ENCODE measurements around the gene TSFM. TPM values are rescaled to one million over a fixed set of nuclear protein-coding genes. Genes with fewer than 3 reads are reported as not detected.

The TSFM gene
- total and polyA plus RNA-seq, 9 of the 15 experiments (the other 6 are each of a cell fraction or from before 2014, with no cell fraction given): 44.6 to 198 (median 60.2) TPM

DNA sequence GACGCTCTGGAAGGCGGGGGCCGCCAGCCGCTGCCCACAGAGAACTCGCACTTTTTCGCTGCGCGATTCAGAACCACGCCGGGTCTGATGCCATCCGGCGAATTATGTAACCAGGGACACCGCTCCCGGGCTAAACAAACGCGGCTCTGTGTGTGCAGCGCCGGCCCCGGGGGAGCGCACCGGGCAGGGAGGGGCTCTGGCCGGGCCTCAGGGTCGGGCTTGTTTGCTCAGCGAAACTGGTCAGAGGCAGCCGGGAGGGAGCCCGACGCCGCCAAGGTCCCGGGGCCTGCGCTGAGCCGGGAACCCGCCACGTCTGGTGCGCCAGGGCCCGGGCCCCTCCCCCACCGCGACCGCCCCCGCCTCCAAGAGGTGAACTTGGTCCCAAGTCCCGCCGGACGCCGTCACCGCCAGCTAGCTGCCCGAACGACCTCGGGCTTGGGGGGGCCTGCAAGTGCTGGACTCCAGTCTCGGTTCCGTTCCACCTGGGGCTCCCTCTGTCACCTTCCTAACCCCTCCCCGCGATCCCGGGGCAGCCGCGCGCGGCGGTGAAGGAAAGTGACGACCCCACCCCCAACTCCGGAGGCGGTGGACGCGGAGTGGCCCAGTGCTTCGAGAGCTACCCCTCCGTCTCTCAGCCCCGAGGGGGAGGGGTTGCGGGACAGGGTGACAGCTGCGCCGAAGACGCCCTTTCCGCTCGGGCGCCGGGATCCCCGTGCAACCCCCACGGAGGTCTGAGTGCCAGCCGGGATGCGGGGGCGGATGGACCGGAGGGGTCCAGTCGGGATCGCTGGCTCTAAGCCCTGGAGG lies 63.1 kb downstream of the TSFM start (continued):
- TF ChIP-seq, protein P1, sequence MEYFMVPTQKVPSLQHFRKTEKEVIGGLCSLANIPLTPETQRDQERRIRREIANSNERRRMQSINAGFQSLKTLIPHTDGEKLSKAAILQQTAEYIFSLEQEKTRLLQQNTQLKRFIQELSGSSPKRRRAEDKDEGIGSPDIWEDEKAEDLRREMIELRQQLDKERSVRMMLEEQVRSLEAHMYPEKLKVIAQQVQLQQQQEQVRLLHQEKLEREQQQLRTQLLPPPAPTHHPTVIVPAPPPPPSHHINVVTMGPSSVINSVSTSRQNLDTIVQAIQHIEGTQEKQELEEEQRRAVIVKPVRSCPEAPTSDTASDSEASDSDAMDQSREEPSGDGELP (CRISPR knock-in tag; IDR thresholded peaks at IDR 0.05; ENCODE audit: borderline replicate concordance): peak; percentile 75
- no peak for TF ChIP-seq NELFE (IDR thresholded peaks at IDR 0.05; ENCODE audit: insufficient read depth, insufficient read length)
- TF ChIP-seq HDAC1 (IDR thresholded peaks at IDR 0.05): peak in 1 of 2 experiments; percentile 74; a peak in 2 of 4 replicates
- 0 out of 2 replicates have a peak, but pooled peaks have one; percentile 20 for TF ChIP-seq CREB1 (IDR thresholded peaks at IDR 0.05)
- no peak for TF ChIP-seq CREB1 (CRISPR knock-in tag; IDR thresholded peaks at IDR 0.05)
- no peak for TF ChIP-seq SREBF2 (CRISPR knock-in tag; IDR thresholded peaks at IDR 0.05)
- TF ChIP-seq ZNF316 (IDR thresholded peaks at IDR 0.05): no peak
- TF ChIP-seq SUPT5H (IDR thresholded peaks at IDR 0.05): 0 out of 2 replicates have a peak, but pooled peaks have one; percentile 26
- no peak for TF ChIP-seq CBX8 (IDR thresholded peaks at IDR 0.05; ENCODE audit: borderline replicate concordance, extremely low read depth, low read depth, low read length, poor library complexity, severe bottlenecking)
- no peak for TF ChIP-seq DEAF1 (CRISPR knock-in tag; IDR thresholded peaks at IDR 0.05)
- TF ChIP-seq NRF1 (conservative IDR thresholded peaks at IDR 0.05 in 1 of 2, IDR thresholded peaks at IDR 0.05 in 1 of 2): peak; percentile 55 to 57
- no peak for TF ChIP-seq ZBED1 (IDR thresholded peaks at IDR 0.05)
- TF ChIP-seq SLC30A9 (CRISPR knock-in tag; IDR thresholded peaks at IDR 0.05): no peak
- no peak for TF ChIP-seq CTCFL (IDR thresholded peaks at IDR 0.05; ENCODE audit: borderline replicate concordance, insufficient read depth, low read depth, low read length, poor library complexity, severe bottlenecking)
- TF ChIP-seq KLF16 (IDR thresholded peaks at IDR 0.05): no peak
- TF ChIP-seq EWSR1 (IDR thresholded peaks at IDR 0.05; ENCODE audit: borderline replicate concordance, low read depth, partially characterized antibody): no peak
- TF ChIP-seq ILF3 (IDR thresholded peaks at IDR 0.05; ENCODE audit: borderline replicate concordance): no peak
- peak; percentile 16; the same call in 1 of the 2 replicates for TF ChIP-seq ATF4 (CRISPR knock-in tag; IDR thresholded peaks at IDR 0.05)
- 0 out of 2 replicates have a peak, but pooled peaks have one; percentile 11 for TF ChIP-seq CBX1 (IDR thresholded peaks at IDR 0.05; ENCODE audit: low read depth)
- peak in 1 of 2 experiments; percentile 41; a peak in 1 of 4 replicates for TF ChIP-seq MAZ (CRISPR knock-in tag; conservative IDR thresholded peaks at IDR 0.05 in 1 of 2, IDR thresholded peaks at IDR 0.05 in 1 of 2)
- peak; percentile 25; the same call in 1 of the 2 replicates for TF ChIP-seq ARID1B (IDR thresholded peaks at IDR 0.05)
- TF ChIP-seq KDM5B (IDR thresholded peaks at IDR 0.05; ENCODE audit: insufficient replicate concordance, low read depth, low read length): no peak
- no peak for TF ChIP-seq ZNF232 (CRISPR knock-in tag; IDR thresholded peaks at IDR 0.05)

All from K562 (cell line).